Neural cell (in vitro differentiated cells): ENCODE data around the gene MAP7D1.

ENCODE experiments used
- EP300 ChIP-seq: fragments of 450-650 bp; conservative IDR thresholded peaks from 2 replicates; pipeline ENCODE4 v1.6.1; 2014; ENCODE audit warnings: antibody characterized with exemption, mild to moderate bottlenecking, moderate library complexity; ENCODE audit not compliant: poor library complexity, severe bottlenecking
- EZH2 ChIP-seq: fragments of 200-600, 300-800 bp; shearing (Covaris generic), sonication (generic); IDR thresholded peaks from 2 replicates; pipeline ENCODE4 v1.6.1; 2014; ENCODE audit warnings: antibody characterized with exemption, low read length, borderline replicate concordance, mild to moderate bottlenecking; ENCODE audit not compliant: insufficient read depth, poor library complexity, severe bottlenecking
- POLR2AphosphoS5 ChIP-seq: IDR thresholded peaks from 2 replicates; pipeline ENCODE4 v1.6.1; 2012
- RAD21 ChIP-seq: fragments of 450-650 bp; conservative IDR thresholded peaks from 2 replicates; pipeline ENCODE4 v1.6.1; 2014; ENCODE audit warnings: antibody characterized with exemption, mild to moderate bottlenecking, moderate library complexity
- TAF1 ChIP-seq: IDR thresholded peaks from 2 replicates; pipeline ENCODE4 v1.6.1; 2012; ENCODE audit warnings: low read depth
- TF ChIP-seq, protein P1 (sequence below): fragments of 450-650 bp; IDR thresholded peaks from 2 replicates; pipeline ENCODE4 v1.5.1; 2014; ENCODE audit warnings: antibody characterized with exemption, mild to moderate bottlenecking, moderate library complexity; ENCODE audit not compliant: poor library complexity, severe bottlenecking

DNA sequence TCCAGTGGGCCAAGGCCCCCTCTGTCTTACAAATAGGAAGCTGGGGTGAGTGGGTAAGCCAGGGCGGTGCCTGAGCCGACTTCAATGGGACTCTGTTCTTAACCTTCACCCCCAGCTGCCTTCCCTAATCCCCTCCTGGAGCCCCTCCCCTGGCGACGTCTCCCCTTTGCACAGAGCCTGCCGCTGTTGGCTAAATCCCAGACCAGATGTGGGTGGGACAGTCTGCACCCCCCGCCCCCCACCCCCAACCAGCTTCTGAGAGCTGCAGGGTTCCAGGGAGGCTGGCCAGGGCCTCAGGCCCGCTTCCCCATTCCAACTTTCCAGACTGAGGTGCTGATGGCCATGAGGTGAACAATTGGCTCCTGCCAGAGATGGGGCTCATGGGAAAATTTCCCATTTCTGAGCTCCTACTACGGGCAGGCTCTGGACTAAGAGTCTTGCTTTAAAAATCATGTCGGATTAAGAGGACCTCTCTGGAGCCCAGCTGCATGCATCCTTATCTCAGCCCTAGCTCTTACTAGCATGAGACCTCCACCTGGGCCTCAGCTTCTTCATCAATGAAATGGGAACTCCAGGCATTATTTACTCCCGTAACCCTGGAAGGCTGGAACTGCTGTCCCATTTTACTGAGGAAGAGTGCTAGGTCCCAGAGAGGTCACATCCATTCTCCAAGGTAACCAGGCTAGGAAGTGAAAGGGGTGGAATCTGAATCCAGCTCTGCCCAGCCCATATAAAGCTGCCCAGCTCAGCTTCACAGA, 37.3 kb upstream of the MAP7D1 start:
- TF ChIP-seq, protein P1, sequence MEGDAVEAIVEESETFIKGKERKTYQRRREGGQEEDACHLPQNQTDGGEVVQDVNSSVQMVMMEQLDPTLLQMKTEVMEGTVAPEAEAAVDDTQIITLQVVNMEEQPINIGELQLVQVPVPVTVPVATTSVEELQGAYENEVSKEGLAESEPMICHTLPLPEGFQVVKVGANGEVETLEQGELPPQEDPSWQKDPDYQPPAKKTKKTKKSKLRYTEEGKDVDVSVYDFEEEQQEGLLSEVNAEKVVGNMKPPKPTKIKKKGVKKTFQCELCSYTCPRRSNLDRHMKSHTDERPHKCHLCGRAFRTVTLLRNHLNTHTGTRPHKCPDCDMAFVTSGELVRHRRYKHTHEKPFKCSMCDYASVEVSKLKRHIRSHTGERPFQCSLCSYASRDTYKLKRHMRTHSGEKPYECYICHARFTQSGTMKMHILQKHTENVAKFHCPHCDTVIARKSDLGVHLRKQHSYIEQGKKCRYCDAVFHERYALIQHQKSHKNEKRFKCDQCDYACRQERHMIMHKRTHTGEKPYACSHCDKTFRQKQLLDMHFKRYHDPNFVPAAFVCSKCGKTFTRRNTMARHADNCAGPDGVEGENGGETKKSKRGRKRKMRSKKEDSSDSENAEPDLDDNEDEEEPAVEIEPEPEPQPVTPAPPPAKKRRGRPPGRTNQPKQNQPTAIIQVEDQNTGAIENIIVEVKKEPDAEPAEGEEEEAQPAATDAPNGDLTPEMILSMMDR: no peak
- no peak for TF ChIP-seq POLR2AphosphoS5
- no peak for TF ChIP-seq EP300
- TF ChIP-seq RAD21: no peak
- TF ChIP-seq EZH2: no peak
- no peak for TF ChIP-seq TAF1
